K562 (cell line): ENCODE results near the gene SLC26A2. TPM values are rescaled to one million over a fixed set of nuclear protein-coding genes. Genes with fewer than 3 reads are reported as not detected.

Experiments
- ATAC-seq: fragments of 200-7000 bp; cut with Tn5 transposase; 3 replicates; pipeline ENCODE4 v1.9.1; 2020; ENCODE audit warnings: moderate library complexity
- BruUV-seq: library from RNA; stranded (reverse); fragments of 400-500 nt; replicated peaks from 2 replicates; lab custom pipeline; 2021; lab: Mats Ljungman, UMichigan
- CTCF ChIA-PET: fragments of 300-600 bp; formaldehyde crosslinking; extraction: SDS; loops from one replicate; lab custom pipeline; 2021; ENCODE audit warnings: low intra/inter-chr PET ratio; lab: Yijun Ruan, JAX
- POLR2A ChIA-PET: fragments of 300-600, 350-650 bp; sonication (Branson Sonifier 250); formaldehyde crosslinking; extraction: SDS; loops from one replicate; lab custom pipeline; 2021; ENCODE audit warnings: antibody characterized with exemption, inconsistent platforms; lab: Yijun Ruan, JAX
- DNase-seq, 4 experiments: peaks; one replicate each; pipeline versions ENCODE4 v3.0.0 to v3.0.0-alpha.2; 2011 to 2018; ENCODE audit warnings: low spot score in 3 of 4, mixed read lengths in 3 of 4; ENCODE audit errors: extremely low read depth in 1 of 4
- FAIRE-seq: peaks from 2 replicates; lab custom pipeline; 2011; peaks lifted over from hg19 to GRCh38; lab: Jason Lieb, UNC
- H2AFZ ChIP-seq: 2 replicates; pipeline ENCODE4 v1.6.0; 2011; ENCODE audit warnings: low read depth, low read length, control low read depth, inconsistent platforms
- H3K27ac ChIP-seq: fragments of 200-600 bp; 3 replicates; pipeline ENCODE4 v1.8.0; 2011; ENCODE audit warnings: low read depth, mild to moderate bottlenecking, control low read depth, inconsistent platforms, low read length, moderate library complexity, mixed read lengths; ENCODE audit errors: extremely low read depth
- H3K27me3 ChIP-seq, 2 experiments: fragments of 300-600 bp in 1 of 2; 2 replicates in 1 of 2; 3 replicates in 1 of 2; pipeline versions ENCODE4 v1.6.0 to v1.8.0; 2011; ENCODE audit warnings: inconsistent platforms in 2 of 2, low read length in 2 of 2, mild to moderate bottlenecking in 1 of 2, mixed read lengths in 1 of 2, moderate library complexity in 1 of 2; ENCODE audit not compliant: control insufficient read depth in 2 of 2, insufficient read depth in 2 of 2
- H3K36me3 ChIP-seq: fragments of 300-600 bp; 3 replicates; pipeline ENCODE4 v1.8.0; 2011; ENCODE audit warnings: mild to moderate bottlenecking, low read length, inconsistent platforms; ENCODE audit not compliant: control insufficient read depth, insufficient read depth
- H3K4me1 ChIP-seq, 2 experiments: fragments of 200-600 bp in 1 of 2; replicated peaks in 1 of 2; 2 replicates in 1 of 2; 3 replicates in 1 of 2; pipeline versions ENCODE4 v1.5.1 to v1.8.0; 2011; ENCODE audit warnings: inconsistent platforms in 2 of 2, low read length in 2 of 2, mild to moderate bottlenecking in 1 of 2, mixed read lengths in 1 of 2, moderate library complexity in 1 of 2; ENCODE audit not compliant: control insufficient read depth in 2 of 2, insufficient read depth in 2 of 2
- H3K4me2 ChIP-seq: 2 replicates; pipeline ENCODE4 v1.6.1; 2011; ENCODE audit warnings: low read length, control low read depth, inconsistent platforms, mixed read lengths; ENCODE audit not compliant: insufficient read depth
- H3K4me3 ChIP-seq: fragments of 200-600 bp; sonication (generic), shearing (Covaris generic); 2 replicates; pipeline ENCODE4 v1.5.1; 2016; ENCODE audit warnings: control low read depth, inconsistent platforms
- H3K79me2 ChIP-seq: fragments of 200-600 bp; 3 replicates; pipeline ENCODE4 v1.8.0; 2011; ENCODE audit warnings: low read length, inconsistent platforms; ENCODE audit not compliant: control insufficient read depth, insufficient read depth
- H3K9ac ChIP-seq, 2 experiments: 2 replicates each; pipeline versions ENCODE4 v1.6.0 to v1.6.1; 2011; ENCODE audit warnings: low read depth in 2 of 2, low read length in 2 of 2, control low read depth in 1 of 2, inconsistent platforms in 1 of 2, mild to moderate bottlenecking in 1 of 2, mixed read lengths in 1 of 2; ENCODE audit not compliant: insufficient read depth in 1 of 2
- H3K9me1 ChIP-seq: one replicate; pipeline ENCODE4 v1.6.0; 2011; ENCODE audit warnings: inconsistent platforms, mild to moderate bottlenecking, low read length, moderate library complexity; ENCODE audit not compliant: control insufficient read depth, insufficient read depth
- H3K9me3 ChIP-seq: replicated peaks from 2 replicates; pipeline ENCODE4 v1.5.1; 2011; ENCODE audit warnings: low read depth, low read length, inconsistent platforms; ENCODE audit not compliant: control insufficient read depth, insufficient read depth
- H4K20me1 ChIP-seq: replicated peaks from 2 replicates; pipeline ENCODE4 v1.6.1; 2011; ENCODE audit warnings: low read length, inconsistent platforms, mixed read lengths; ENCODE audit not compliant: control insufficient read depth, insufficient read depth
- ATF7 ChIP-seq: fragments of 450-650 bp; IDR thresholded peaks from 2 replicates; pipeline ENCODE4 v1.7.1; 2014; ENCODE audit warnings: mild to moderate bottlenecking, moderate library complexity
- KHSRP ChIP-seq: fragments of 450-650 bp; IDR thresholded peaks from 2 replicates; pipeline ENCODE4 v1.6.1; 2017
- KLF1 ChIP-seq: fragments of 450-650 bp; IDR thresholded peaks from 2 replicates; pipeline ENCODE4 v1.6.1; 2016; ENCODE audit warnings: missing genetic modification characterization, missing compliant biosample characterization
- MTA2 ChIP-seq: fragments of 450-650 bp; IDR thresholded peaks from 2 replicates; pipeline ENCODE4 v1.6.1; 2016; ENCODE audit warnings: low read depth
- PML ChIP-seq: IDR thresholded peaks from 2 replicates; pipeline ENCODE4 v1.6.1; 2012; ENCODE audit warnings: low read length, inconsistent platforms
- ZNF24 ChIP-seq: fragments of 450-650 bp; IDR thresholded peaks from 2 replicates; pipeline ENCODE4 v1.6.1; 2016
- ZNF384 ChIP-seq: IDR thresholded peaks from 2 replicates; pipeline ENCODE4 v1.6.1; 2012; ENCODE audit warnings: low read depth, low read length, improper control_type of control experiment
- ZNF551 ChIP-seq: fragments of 250-450 bp; sonication (Bioruptor Pico); IDR thresholded peaks from 2 replicates; pipeline ENCODE4 v1.5.0; 2021; ENCODE audit warnings: mild to moderate bottlenecking, moderate library complexity
- WGBS: fragments of 100-300 bp; shearing (Covaris generic); methylation state at CpG from one replicate; pipeline ENCODE4 v1.1.6; 2016; ENCODE audit warnings: low coverage, mixed read lengths; ENCODE audit not compliant: insufficient coverage; ENCODE audit errors: missing lambda C conversion rate; 5-methylcytosine and 5-hydroxymethylcytosine counted together
- in situ Hi-C: fragments of 300-500 bp; cut with MboI; formaldehyde crosslinking; loops from 4 replicates; pipeline ENCODE4 v1.15.0; 2018; ENCODE audit warnings: inconsistent platforms, mixed read lengths
- intact Hi-C: fragments of 100-400 bp; cut with micrococcal nuclease; formaldehyde crosslinking; loops from 2 replicates; pipeline ENCODE4 v1.14.2; 2022
- polyA plus RNA-seq, 8 experiments: library from polyadenylated mRNA; depleted of rRNA in 4 of 8; stranded (reverse) in 5 of 8; unstranded in 3 of 8; fragments of >200 nt; fragmentation: Nextera tagmentation in 2 of 8; fragmentation: Illumina TruSeq in 1 of 8; extraction: Ambion mirVana in 2 of 8; extraction: Trizol in 1 of 8; gene quantifications; 2 replicates each; pipeline versions ENCODE4 v1.2.1 to v1.2.3, GENCODE V29; 2011 to 2014; ENCODE audit warnings: inconsistent platforms in 1 of 8, missing spikeins in 1 of 8
- total RNA-seq, 7 experiments: library from RNA; depleted of rRNA in 6 of 7; stranded (reverse); fragments of >200 nt in 6 of 7; fragmentation: Illumina TruSeq in 2 of 7; extraction: Trizol in 2 of 7; gene quantifications; 2 replicates each; pipeline versions ENCODE4 v1.2.1 to v1.2.3, GENCODE V29; 2011 to 2021; ENCODE audit warnings: low replicate concordance in 1 of 7
- TF ChIP-seq, protein P1 (sequence below): fragments of 450-650 bp; formaldehyde crosslinking; IDR thresholded peaks from 2 replicates; pipeline ENCODE4 v1.4.0; 2022; ENCODE audit warnings: missing genetic modification characterization

SLC26A2 gene
- total and polyA plus RNA-seq, 9 of the 15 experiments (the other 6 are each of a cell fraction or from before 2014, with no cell fraction given), result 1.1 to 6.3 (median 3.6) TPM

DNA sequence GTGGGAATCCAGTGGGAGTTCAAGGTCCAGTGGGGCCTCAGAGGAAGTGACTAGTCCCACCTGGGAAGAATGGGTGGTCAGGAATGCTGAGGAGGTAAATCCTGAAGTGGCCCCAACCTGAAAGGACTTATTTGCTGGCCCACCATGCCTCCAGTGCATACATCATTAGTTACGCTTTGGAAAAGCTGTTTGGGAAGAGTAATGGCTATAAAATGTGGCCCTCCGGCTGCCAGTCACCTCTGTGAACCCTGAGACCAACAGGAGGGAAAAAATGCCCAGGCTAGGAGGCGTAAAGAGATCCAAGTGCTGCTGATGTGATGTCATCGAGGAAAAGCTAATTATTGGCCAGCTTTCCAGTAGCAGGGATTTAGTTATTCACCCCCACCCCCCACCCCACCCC is 2.7 kb upstream of the SLC26A2 start:
- no peak overlapping the region for H3K4me2 ChIP-seq
- no peak overlapping the region for H3K4me3 ChIP-seq
- POLR2A ChIA-PET, result interaction anchor here (0.5 to 0.6 kb wide), 2 partner anchors 31 to 292 kb away, joined by 3 read pairs; no protein-coding TSS in a partner anchor
- CTCF ChIA-PET, result no interaction called here
- in situ Hi-C loops, result no loop called here
- H4K20me1 ChIP-seq, result no peaks in the 10 kb centered on the region
- no peak overlapping the region for H3K27ac ChIP-seq
- no TSS peak for BruUV-seq
- FAIRE-seq (no peak), ATAC-seq (no peak), DNase-seq (no peak)
- H2AFZ ChIP-seq, result no peak overlapping the region
- H3K27me3 ChIP-seq, result no peaks in the 10 kb centered on the region
- 72% methylated on average over 4 of the region's 4 CpGs for WGBS
- H3K9ac ChIP-seq, result no peak overlapping the region
- peaks cover 14 to 21% of the 10 kb centered on the region in 2 experiments; a peak in 4 of 5 replicates for H3K4me1 ChIP-seq
- no peak for TF ChIP-seq ZNF24
- no peak for TF ChIP-seq ZNF384
- no peak for TF ChIP-seq ZNF551 (CRISPR knock-in tag)
- TF ChIP-seq KLF1 (tag), result no peak
- TF ChIP-seq, protein P1, sequence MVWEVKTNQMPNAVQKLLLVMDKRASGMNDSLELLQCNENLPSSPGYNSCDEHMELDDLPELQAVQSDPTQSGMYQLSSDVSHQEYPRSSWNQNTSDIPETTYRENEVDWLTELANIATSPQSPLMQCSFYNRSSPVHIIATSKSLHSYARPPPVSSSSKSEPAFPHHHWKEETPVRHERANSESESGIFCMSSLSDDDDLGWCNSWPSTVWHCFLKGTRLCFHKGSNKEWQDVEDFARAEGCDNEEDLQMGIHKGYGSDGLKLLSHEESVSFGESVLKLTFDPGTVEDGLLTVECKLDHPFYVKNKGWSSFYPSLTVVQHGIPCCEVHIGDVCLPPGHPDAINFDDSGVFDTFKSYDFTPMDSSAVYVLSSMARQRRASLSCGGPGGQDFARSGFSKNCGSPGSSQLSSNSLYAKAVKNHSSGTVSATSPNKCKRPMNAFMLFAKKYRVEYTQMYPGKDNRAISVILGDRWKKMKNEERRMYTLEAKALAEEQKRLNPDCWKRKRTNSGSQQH, result no peak
- TF ChIP-seq PML, result no peak
- TF ChIP-seq MTA2, result no peak
- no peak for TF ChIP-seq KHSRP
- no peak for TF ChIP-seq ATF7
- TF ChIP-seq, all 486 proteins: peak for 0
- Histone ChIP-seq H3K36me3 (no peaks in the 10 kb centered on the region), H3K79me2 (0 out of 3 replicates have a peak, but pooled peaks cover 4% of the 10 kb centered on the region), H3K9me1 (no peaks in the 10 kb centered on the region), H3K9me3 (no peaks in the 10 kb centered on the region)
- intact Hi-C loops, result loop anchor here (2.0 kb wide), 1 partner anchor 321 kb away; no protein-coding TSS in a partner anchor
